ENCODE data around the gene TMEM120B.

TMEM120B gene

DNA sequence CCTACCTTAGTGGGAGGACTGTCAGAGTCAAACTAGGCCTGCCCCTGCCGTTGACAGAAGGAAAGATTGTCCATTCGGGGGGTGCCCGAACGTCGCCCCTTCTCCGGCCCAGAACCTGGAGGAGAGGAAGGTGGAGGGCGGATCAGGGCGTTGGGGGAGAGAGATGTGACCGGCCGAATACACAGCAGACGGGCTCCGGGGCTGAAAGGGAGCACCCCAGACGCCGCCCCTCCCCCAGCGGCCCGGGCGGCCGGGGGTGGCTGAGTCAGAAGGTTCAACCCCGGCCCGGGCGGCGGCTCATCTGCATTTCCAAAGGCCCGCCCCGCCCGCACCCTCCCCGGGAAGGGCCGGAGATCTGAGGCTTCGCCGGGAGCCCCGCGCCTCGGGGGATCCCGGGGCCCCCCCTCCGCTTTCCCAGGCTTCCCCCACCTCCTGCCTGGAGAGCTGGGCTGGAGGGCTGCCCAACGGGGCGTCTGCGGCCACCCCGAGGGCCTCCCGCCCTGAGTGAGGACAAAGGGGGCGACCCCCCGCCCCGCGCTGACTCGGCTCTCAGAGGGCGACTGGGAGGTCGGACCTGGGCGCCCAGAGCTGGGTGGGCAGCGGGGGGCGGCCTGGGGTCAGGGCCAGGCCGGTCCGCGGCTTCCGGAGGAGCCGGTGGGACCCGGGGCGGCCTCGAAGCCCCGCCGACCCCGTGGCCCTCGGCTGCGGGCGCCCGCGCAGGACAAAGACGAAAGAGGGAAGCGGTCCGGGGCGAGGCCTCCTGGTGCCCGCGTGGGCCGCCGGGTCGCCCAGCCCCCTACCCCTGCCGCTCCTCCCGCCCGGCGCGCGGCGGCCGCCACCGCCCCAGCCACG, 87.5 kb downstream of the TMEM120B start:
- DNase-seq (ENCODE audit: low read depth in 2 of 2): peak; percentile 90 to 93
- peak overlapping the region; percentile 47 to 69 for H3K4me3 ChIP-seq (replicated peaks in 1 of 2; ENCODE audit: low read depth in 2 of 2, low read length in 2 of 2)
- TF ChIP-seq, protein P1, sequence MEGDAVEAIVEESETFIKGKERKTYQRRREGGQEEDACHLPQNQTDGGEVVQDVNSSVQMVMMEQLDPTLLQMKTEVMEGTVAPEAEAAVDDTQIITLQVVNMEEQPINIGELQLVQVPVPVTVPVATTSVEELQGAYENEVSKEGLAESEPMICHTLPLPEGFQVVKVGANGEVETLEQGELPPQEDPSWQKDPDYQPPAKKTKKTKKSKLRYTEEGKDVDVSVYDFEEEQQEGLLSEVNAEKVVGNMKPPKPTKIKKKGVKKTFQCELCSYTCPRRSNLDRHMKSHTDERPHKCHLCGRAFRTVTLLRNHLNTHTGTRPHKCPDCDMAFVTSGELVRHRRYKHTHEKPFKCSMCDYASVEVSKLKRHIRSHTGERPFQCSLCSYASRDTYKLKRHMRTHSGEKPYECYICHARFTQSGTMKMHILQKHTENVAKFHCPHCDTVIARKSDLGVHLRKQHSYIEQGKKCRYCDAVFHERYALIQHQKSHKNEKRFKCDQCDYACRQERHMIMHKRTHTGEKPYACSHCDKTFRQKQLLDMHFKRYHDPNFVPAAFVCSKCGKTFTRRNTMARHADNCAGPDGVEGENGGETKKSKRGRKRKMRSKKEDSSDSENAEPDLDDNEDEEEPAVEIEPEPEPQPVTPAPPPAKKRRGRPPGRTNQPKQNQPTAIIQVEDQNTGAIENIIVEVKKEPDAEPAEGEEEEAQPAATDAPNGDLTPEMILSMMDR (IDR thresholded peaks at IDR 0.05; ENCODE audit: low read depth, low read length): no peak

DNA sequence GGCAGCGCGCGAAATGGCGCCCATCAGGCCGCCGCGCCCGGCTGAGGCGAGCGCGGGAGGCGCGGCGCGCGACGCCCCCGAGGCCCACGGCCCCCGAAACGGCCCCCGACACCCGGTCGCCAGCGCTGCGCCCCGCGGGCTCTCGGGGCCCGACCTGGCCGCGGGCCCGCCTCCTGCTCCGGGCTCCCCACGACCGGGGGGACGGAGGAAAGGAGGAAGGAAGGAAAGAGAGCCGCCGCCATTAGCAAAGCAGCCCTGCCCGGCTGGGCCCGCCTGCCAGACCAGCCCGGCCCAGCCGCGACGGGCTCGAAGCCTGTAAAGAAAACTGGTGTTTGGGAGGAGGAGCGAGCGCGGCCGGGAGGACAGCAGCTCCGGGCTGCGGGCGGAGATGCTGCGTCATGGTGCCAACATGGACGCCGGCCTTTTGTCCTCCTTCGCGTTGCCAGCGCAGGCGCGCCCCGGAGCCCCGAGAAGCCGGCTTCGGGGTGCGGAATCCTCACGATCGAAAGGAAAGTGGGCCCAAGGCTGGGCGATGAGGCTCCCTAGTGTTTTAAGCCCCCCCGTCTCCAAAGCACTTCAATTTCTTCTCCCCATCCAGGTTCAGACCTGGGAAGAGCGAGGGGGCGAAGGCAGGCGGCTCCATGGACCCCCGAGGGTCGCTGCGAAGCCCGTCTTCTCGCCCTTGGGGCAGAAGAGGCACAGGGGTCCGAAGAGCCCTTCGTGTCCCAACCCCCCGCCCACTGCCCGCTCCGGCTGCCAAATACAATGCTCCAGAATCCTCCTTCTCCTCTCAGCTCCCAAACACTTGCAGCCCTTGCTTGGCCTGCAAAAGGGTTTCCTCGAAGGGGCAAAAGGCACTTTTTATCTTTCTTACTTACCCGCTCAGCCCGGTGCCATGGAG, 88.4 kb downstream of the TMEM120B start:
- TF ChIP-seq, protein P1 (IDR thresholded peaks at IDR 0.05; ENCODE audit: low read depth, low read length): no peak
- peak; percentile 84 to 89 for DNase-seq (ENCODE audit: low read depth in 2 of 2)
- peak overlapping the region; percentile 66 to 69 for H3K4me3 ChIP-seq (replicated peaks in 1 of 2; ENCODE audit: low read depth in 2 of 2, low read length in 2 of 2)

DNA sequence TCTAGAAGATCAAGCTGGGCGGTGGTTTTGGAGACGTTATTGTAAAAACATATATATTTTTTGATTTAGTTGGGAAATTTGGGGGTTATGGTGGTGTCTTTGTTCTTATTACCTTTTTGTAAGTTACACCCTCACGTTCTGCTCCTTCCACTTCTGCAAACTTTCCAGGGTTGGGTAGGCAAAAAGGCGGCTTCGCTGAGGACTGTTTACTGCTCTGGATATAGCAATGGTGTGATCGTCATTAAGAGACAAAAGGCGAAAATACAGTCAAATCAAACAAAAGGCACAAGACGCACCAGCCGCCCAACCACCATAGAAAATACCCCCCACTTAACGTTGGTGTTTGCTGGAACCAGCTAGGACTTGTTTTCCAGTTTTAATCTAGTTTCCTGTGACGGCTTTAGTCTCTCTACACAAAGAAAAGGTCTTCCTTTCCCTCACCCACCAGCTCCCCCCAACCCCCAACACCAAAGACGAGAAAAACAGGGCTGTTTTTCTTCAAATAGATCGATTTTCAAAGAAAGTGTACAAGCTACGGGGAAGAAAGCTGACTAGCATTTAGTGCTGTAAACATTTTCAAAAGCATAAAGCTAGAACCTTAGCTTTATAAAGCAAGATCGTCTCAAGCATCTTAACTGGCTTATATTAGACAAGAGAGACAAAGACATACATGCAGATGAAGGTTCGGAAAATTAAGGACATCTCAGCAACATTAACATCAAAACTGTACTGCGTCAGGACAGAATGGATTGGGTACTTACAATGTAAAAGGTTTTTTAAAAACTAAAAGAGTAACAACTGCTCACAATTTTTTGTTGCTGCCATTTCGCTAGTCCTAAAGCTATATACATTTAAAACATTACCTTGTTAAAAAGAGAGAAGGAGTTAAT, 89.3 kb downstream of the TMEM120B start:
- TF ChIP-seq, protein P1 (IDR thresholded peaks at IDR 0.05; ENCODE audit: low read depth, low read length): no peak
- peak overlapping the region; percentile 66 to 69 for H3K4me3 ChIP-seq (replicated peaks in 1 of 2; ENCODE audit: low read depth in 2 of 2, low read length in 2 of 2)
- DNase-seq (ENCODE audit: low read depth in 2 of 2): peak; percentile 66 to 79

- no peak for DNase-seq (ENCODE audit: low read depth in 2 of 2)
- TF ChIP-seq, protein P1 (IDR thresholded peaks at IDR 0.05; ENCODE audit: low read depth, low read length): no peak
- peak overlapping the region; percentile 66 to 69 for H3K4me3 ChIP-seq (replicated peaks in 1 of 2; ENCODE audit: low read depth in 2 of 2, low read length in 2 of 2)
Measured at GRCh38 chr12:121802485-121802842, 89.9 kb downstream of the TMEM120B start.

DNA sequence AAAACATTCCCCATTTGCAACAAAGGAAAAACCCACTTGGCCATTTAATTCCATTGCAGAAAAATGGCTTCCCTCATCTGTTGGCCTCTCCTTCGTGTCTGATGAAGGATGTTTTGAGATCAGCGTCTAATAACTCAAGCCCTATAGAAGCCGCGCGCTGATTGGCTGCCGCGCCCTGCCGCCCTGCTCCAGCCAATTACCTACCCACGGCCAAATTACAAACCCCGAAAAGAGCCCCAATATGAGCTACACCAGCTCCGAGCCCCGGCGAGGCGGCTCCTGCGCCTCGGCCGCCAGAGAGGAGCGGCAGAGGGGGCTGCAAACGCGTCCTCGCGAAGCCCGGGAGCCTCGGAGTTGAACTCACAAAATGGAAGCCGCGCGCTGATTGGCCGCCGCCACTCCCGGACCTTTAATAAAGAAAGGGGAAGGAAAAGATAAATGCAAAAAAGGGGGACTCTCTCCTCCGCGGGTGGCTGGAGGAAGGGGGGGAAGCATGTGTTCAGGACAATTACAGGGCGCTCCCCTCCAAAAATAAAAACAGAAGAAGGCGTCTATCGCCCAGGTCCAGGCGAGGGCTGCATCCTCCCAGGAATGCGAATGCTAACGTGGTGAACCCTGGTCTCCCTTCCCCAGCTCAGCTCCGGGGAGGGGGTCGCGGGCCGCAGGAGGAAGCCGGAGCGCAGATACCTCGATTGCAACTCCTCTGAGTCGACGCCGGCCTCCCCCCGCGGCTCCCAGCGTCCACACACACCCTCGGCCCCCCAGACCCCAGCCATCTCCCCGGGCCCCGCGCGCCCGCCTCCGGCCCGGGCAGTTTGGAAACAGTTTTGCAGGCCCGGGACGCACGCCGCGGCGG, 90.5 kb downstream of the TMEM120B start:
- DNase-seq (ENCODE audit: low read depth in 2 of 2): peak; percentile 97 to 98
- TF ChIP-seq, protein P1 (IDR thresholded peaks at IDR 0.05; ENCODE audit: low read depth, low read length): no peak

More for the DNA sequence above, 90.5 kb downstream of the TMEM120B start:
- peak overlapping the region; percentile 66 to 69 for H3K4me3 ChIP-seq (replicated peaks in 1 of 2; ENCODE audit: low read depth in 2 of 2, low read length in 2 of 2)
